MCF 10A (cell line): ENCODE measurements around the gene DACH1. TPM values are rescaled to one million over a fixed set of nuclear protein-coding genes. Genes with fewer than 3 reads are reported as not detected.
"Not testable (repeated sequence)": the region's sequence is repeated elsewhere in the genome, so short reads cannot be mapped to it uniquely, and the experiment has no call there.

ENCODE experiments used
- BruUV-seq: library from RNA; stranded (reverse); fragments of 400-500 nt; replicated peaks from 2 replicates; lab custom pipeline; 2021; lab: Mats Ljungman, UMichigan
- CTCF ChIA-PET: fragments of 300-600 bp; sonication (Branson Sonifier 250); formaldehyde crosslinking; extraction: SDS; loops from one replicate; lab custom pipeline; 2021; ENCODE audit warnings: antibody characterized with exemption, inconsistent platforms; lab: Yijun Ruan, JAX
- POLR2A ChIA-PET: fragments of 300-600, 350-650 bp; sonication (Branson Sonifier 250); formaldehyde crosslinking; extraction: SDS; loops from one replicate; lab custom pipeline; 2020; ENCODE audit warnings: antibody characterized with exemption, inconsistent platforms; lab: Yijun Ruan, JAX
- DNase-seq: peaks from one replicate; pipeline ENCODE4 v3.0.0-alpha.2; 2018; ENCODE audit not compliant: unreplicated experiment
- H3K27ac Mint-ChIP-seq: one replicate; pipeline ENCODE4 v1.8.0; 2022; ENCODE audit warnings: mild to moderate bottlenecking, low read depth, mixed read lengths; ENCODE audit not compliant: unreplicated experiment
- H3K27me3 Mint-ChIP-seq: one replicate; pipeline ENCODE4 v1.8.0; 2022; ENCODE audit warnings: mixed read lengths; ENCODE audit not compliant: insufficient read depth, unreplicated experiment
- H3K36me3 Mint-ChIP-seq: one replicate; pipeline ENCODE4 v1.8.0; 2022; ENCODE audit warnings: mild to moderate bottlenecking, moderate library complexity, mixed read lengths; ENCODE audit not compliant: insufficient read depth, unreplicated experiment
- H3K4me1 Mint-ChIP-seq: one replicate; pipeline ENCODE4 v1.8.0; 2022; ENCODE audit warnings: mixed read lengths; ENCODE audit not compliant: insufficient read depth, unreplicated experiment
- H3K4me3 Mint-ChIP-seq: one replicate; pipeline ENCODE4 v1.8.0; 2022; ENCODE audit warnings: mild to moderate bottlenecking, moderate library complexity, mixed read lengths; ENCODE audit not compliant: unreplicated experiment
- H3K9me3 Mint-ChIP-seq: one replicate; pipeline ENCODE4 v1.8.0; 2022; ENCODE audit warnings: mixed read lengths; ENCODE audit not compliant: unreplicated experiment
- intact Hi-C: fragments of 100-400 bp; cut with micrococcal nuclease; formaldehyde crosslinking; loops from 2 replicates; pipeline ENCODE4 v1.14.1; 2022
- total RNA-seq: library from RNA; stranded (reverse); gene quantifications from 2 replicates; pipeline ENCODE4 v1.2.3, GENCODE V29; 2022
- TF ChIP-seq, protein P1 (sequence below): fragments of 200-600 bp; IDR thresholded peaks from one replicate; pipeline ENCODE4 v1.8.0; 2022; ENCODE audit warnings: antibody characterized with exemption, mild to moderate bottlenecking; ENCODE audit not compliant: unreplicated experiment

Gene DACH1
- total RNA-seq, 1 experiment from 2014 or later: not detected

DNA sequence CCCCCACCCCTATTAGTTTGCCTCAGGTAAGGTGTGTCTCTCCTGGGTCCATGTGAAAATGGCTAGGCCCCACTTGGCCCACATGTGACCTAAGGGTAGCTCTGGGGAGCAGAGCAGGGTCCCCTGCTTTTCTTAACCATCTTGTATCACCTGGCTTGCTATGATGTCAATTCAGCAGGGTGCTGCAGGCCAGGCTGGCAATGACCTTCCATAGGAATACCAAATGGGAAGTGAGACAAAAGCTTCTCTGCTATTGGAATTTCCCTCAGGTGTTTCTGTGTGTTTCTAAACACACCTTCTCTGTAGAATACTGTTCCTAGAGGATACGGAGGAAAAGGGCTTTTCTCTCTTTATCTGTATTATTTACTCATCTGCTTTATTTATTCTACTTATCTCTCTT lies 35.7 kb upstream of the DACH1 start:
- Mint-ChIP-seq H3K9me3 (no peaks in the 10 kb centered on the region), H3K27me3 (peaks cover 46% of the 10 kb centered on the region), H3K4me3 (no peak overlapping the region), H3K36me3 (no peaks in the 10 kb centered on the region), H3K4me1 (no peaks in the 10 kb centered on the region), H3K27ac (no peak overlapping the region)
- no TSS peak for BruUV-seq
- intact Hi-C loops: no loop called here
- ChIA-PET POLR2A (no interaction called here), CTCF (no interaction called here)
- TF ChIP-seq, protein P1, sequence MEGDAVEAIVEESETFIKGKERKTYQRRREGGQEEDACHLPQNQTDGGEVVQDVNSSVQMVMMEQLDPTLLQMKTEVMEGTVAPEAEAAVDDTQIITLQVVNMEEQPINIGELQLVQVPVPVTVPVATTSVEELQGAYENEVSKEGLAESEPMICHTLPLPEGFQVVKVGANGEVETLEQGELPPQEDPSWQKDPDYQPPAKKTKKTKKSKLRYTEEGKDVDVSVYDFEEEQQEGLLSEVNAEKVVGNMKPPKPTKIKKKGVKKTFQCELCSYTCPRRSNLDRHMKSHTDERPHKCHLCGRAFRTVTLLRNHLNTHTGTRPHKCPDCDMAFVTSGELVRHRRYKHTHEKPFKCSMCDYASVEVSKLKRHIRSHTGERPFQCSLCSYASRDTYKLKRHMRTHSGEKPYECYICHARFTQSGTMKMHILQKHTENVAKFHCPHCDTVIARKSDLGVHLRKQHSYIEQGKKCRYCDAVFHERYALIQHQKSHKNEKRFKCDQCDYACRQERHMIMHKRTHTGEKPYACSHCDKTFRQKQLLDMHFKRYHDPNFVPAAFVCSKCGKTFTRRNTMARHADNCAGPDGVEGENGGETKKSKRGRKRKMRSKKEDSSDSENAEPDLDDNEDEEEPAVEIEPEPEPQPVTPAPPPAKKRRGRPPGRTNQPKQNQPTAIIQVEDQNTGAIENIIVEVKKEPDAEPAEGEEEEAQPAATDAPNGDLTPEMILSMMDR: no peak
- DNase-seq: no peak

DNA sequence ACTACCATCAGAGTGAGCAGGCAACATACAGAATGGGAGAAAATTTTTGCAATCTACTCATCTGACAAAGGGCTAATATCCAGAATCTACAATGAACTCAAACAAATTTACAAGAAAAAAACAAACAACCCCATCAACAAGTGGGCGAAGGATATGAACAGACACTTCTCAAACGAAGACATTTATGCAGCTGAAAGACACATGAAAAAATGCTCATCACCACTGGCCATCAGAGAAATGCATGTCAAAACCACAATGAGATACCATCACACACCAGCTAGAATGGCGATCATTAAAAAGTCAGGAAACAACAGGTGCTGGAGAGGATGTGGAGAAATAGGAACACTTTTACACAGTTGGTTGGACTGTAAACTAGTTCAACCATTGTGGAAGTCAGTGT lies 26.5 kb upstream of the DACH1 start:
- not testable (repeated sequence) for H3K4me1 Mint-ChIP-seq

DNA sequence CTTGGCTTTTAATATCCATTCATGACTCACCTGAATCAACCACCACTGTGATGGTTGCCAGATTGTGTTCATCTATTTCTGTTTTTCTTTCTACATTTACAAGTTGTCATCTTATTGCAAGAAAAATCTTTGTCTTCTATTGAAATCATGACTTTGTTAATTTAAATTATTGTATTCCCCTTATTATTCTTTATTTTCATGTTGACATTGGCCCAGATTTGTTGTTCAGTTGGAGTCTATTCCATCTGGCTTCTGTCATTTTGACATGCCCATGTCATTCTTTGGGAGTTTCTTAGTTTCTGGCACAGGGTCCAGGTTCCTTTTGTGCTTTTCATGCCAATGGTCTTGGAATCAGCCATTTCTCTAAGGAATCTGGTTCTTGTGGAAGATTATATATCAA lies 19.9 kb upstream of the DACH1 start:
- DNase-seq: no peak
- no peaks in the 10 kb centered on the region for H3K4me1 Mint-ChIP-seq
- no peak overlapping the region for H3K27ac Mint-ChIP-seq
- TF ChIP-seq, protein P1: no peak
- ChIA-PET CTCF (no interaction called here), POLR2A (no interaction called here)
- H3K27me3 Mint-ChIP-seq: peaks cover 28% of the 10 kb centered on the region
- H3K9me3 Mint-ChIP-seq: no peaks in the 10 kb centered on the region
- no peak overlapping the region for H3K4me3 Mint-ChIP-seq
- intact Hi-C loops: no loop called here
- H3K36me3 Mint-ChIP-seq: no peaks in the 10 kb centered on the region
- BruUV-seq: no TSS peak

More for the DNA sequence above, 26.5 kb upstream of the DACH1 start:
- intact Hi-C loops, H3K9me3 Mint-ChIP-seq, H3K4me3 Mint-ChIP-seq, H3K27ac Mint-ChIP-seq, POLR2A ChIA-PET, BruUV-seq, H3K36me3 Mint-ChIP-seq, DNase-seq: not testable (repeated sequence)
- H3K27me3 Mint-ChIP-seq: peaks cover 46% of the 10 kb centered on the region
- CTCF ChIA-PET: interaction anchor here (0.7 kb wide), 1 partner anchor 48 kb away, joined by 3 read pairs; no protein-coding TSS in a partner anchor

DNA sequence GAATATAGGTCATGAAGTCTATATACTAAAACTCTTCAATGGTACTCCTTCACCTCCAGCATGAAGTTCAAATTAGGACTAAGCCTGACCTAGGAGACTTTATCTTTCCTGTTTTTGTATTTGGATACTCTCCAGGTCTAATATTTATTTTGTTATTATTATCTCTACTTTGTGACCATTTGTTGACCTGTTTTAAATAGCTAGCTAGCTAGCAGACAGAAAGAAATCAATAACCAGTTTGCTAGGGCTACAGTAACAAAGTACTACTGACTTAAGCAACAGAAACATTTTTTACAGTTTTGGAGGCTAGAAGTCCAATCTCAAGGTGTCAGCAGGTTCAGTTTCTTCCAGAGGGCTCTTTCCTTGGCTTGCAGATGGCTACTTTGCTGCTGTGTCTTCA lies 15.1 kb upstream of the DACH1 start:
- Mint-ChIP-seq H3K9me3 (no peaks in the 10 kb centered on the region), H3K4me1 (no peaks in the 10 kb centered on the region), H3K27ac (no peak overlapping the region), H3K36me3 (no peaks in the 10 kb centered on the region), H3K27me3 (peaks cover 31% of the 10 kb centered on the region), H3K4me3 (no peak overlapping the region)
- intact Hi-C loops: no loop called here
- DNase-seq: no peak
- no TSS peak for BruUV-seq
- TF ChIP-seq, protein P1: no peak
- ChIA-PET POLR2A (no interaction called here), CTCF (no interaction called here)
